Neural cell (in vitro differentiated cells): ENCODE results near the gene MAP3K7. TPM values are rescaled to one million over a fixed set of nuclear protein-coding genes. Genes with fewer than 3 reads are reported as not detected.
"Not testable (repeated sequence)": the region's sequence is repeated elsewhere in the genome, so short reads cannot be mapped to it uniquely, and the experiment has no call there.

ENCODE experiments used
- H2AFZ ChIP-seq: fragments of 200-600, 300-800 bp; sonication (generic), shearing (Covaris generic); 2 replicates; pipeline ENCODE4 v1.6.0; 2014; ENCODE audit warnings: low read depth, mild to moderate bottlenecking, antibody characterized with exemption, low read length, moderate library complexity
- H3F3A ChIP-seq: fragments of 200-600 bp; shearing (Covaris generic); 2 replicates; pipeline ENCODE4 v1.6.1; 2016; ENCODE audit warnings: mild to moderate bottlenecking, moderate library complexity, mixed read lengths, antibody characterized with exemption, low read length; ENCODE audit not compliant: insufficient read depth, poor library complexity, severe bottlenecking
- H3K27ac ChIP-seq: fragments of 200-600, 300-800 bp; sonication (generic), shearing (Covaris generic); 2 replicates; pipeline ENCODE4 v1.5.1; 2014; ENCODE audit warnings: mild to moderate bottlenecking, low read length, moderate library complexity
- H3K27me3 ChIP-seq: fragments of 300-800, 200-600 bp; sonication (generic), shearing (Covaris generic); 2 replicates; pipeline ENCODE4 v1.6.0; 2014; ENCODE audit warnings: mild to moderate bottlenecking, low read depth, low read length, moderate library complexity; ENCODE audit not compliant: insufficient read depth
- H3K36me3 ChIP-seq: fragments of 300-800, 200-600 bp; sonication (generic), shearing (Covaris generic); 2 replicates; pipeline ENCODE4 v1.5.1; 2014; ENCODE audit warnings: mild to moderate bottlenecking, antibody characterized with exemption, low read length, moderate library complexity; ENCODE audit not compliant: insufficient read depth
- H3K4me2 ChIP-seq: fragments of 300-800, 200-600 bp; sonication (generic), shearing (Covaris generic); 2 replicates; pipeline ENCODE4 v1.6.0; 2014; ENCODE audit warnings: mild to moderate bottlenecking, low read length
- H3K4me3 ChIP-seq: fragments of 300-800, 200-600 bp; sonication (generic), shearing (Covaris generic); 2 replicates; pipeline ENCODE4 v1.5.1; 2014; ENCODE audit warnings: mild to moderate bottlenecking, low read length, moderate library complexity
- H3K79me2 ChIP-seq: fragments of 200-600 bp; shearing (Covaris generic); replicated peaks from 2 replicates; pipeline ENCODE4 v1.6.0; 2014; ENCODE audit warnings: mild to moderate bottlenecking, low read length, moderate library complexity; ENCODE audit not compliant: insufficient read depth
- H3K9ac ChIP-seq: fragments of 300-800, 200-600 bp; sonication (generic), shearing (Covaris generic); 2 replicates; pipeline ENCODE4 v1.6.1; 2016; ENCODE audit warnings: mild to moderate bottlenecking, low read length, mixed read lengths
- H3K9me2 ChIP-seq: fragments of 200-600 bp; shearing (Covaris generic); 2 replicates; pipeline ENCODE4 v1.6.1; 2016; ENCODE audit warnings: mild to moderate bottlenecking, low read length, mixed read lengths; ENCODE audit not compliant: insufficient read depth
- H3K9me3 ChIP-seq: fragments of 200-600, 300-800 bp; sonication (generic), shearing (Covaris generic); 2 replicates; pipeline ENCODE4 v1.6.1; 2016; ENCODE audit warnings: mild to moderate bottlenecking, mixed run types, low read length, moderate library complexity, mixed read lengths
- H4K20me1 ChIP-seq: fragments of 200-600 bp; shearing (Covaris generic); 2 replicates; pipeline ENCODE4 v1.6.1; 2016; ENCODE audit warnings: mild to moderate bottlenecking, mixed run types; ENCODE audit not compliant: insufficient read depth
- CTCF ChIP-seq: fragments of 450-650 bp; IDR thresholded peaks from 2 replicates; pipeline ENCODE4 v1.5.1; 2014; ENCODE audit warnings: antibody characterized with exemption, mild to moderate bottlenecking, moderate library complexity; ENCODE audit not compliant: poor library complexity, severe bottlenecking
- EP300 ChIP-seq: fragments of 450-650 bp; conservative IDR thresholded peaks from 2 replicates; pipeline ENCODE4 v1.6.1; 2014; ENCODE audit warnings: antibody characterized with exemption, mild to moderate bottlenecking, moderate library complexity; ENCODE audit not compliant: poor library complexity, severe bottlenecking
- EZH2 ChIP-seq: fragments of 200-600, 300-800 bp; shearing (Covaris generic), sonication (generic); IDR thresholded peaks from 2 replicates; pipeline ENCODE4 v1.6.1; 2014; ENCODE audit warnings: antibody characterized with exemption, low read length, borderline replicate concordance, mild to moderate bottlenecking; ENCODE audit not compliant: insufficient read depth, poor library complexity, severe bottlenecking
- POLR2AphosphoS5 ChIP-seq: IDR thresholded peaks from 2 replicates; pipeline ENCODE4 v1.6.1; 2012
- RAD21 ChIP-seq: fragments of 450-650 bp; conservative IDR thresholded peaks from 2 replicates; pipeline ENCODE4 v1.6.1; 2014; ENCODE audit warnings: antibody characterized with exemption, mild to moderate bottlenecking, moderate library complexity
- REST ChIP-seq: IDR thresholded peaks from 2 replicates; pipeline ENCODE4 v1.6.1; 2012; ENCODE audit warnings: borderline replicate concordance
- TAF1 ChIP-seq: IDR thresholded peaks from 2 replicates; pipeline ENCODE4 v1.6.1; 2012; ENCODE audit warnings: low read depth
- polyA plus RNA-seq: library from polyadenylated mRNA; depleted of rRNA; stranded (reverse); fragments of >200 nt; gene quantifications from 2 replicates; pipeline ENCODE4 v1.2.3, GENCODE V29; 2014

MAP3K7 gene
- polyA plus RNA-seq, 1 donor from 2014 or later: 71.6 TPM

GRCh38 chr6:90562341-90562740 is 24.5 kb downstream of the MAP3K7 start:
- not testable (repeated sequence) for H3K27me3 ChIP-seq

GRCh38 chr6:90559931-90560330 is 26.9 kb downstream of the MAP3K7 start:
- no peak overlapping the region for H2AFZ ChIP-seq
- no peaks in the 10 kb centered on the region for H3K9me2 ChIP-seq
- no peaks in the 10 kb centered on the region for H4K20me1 ChIP-seq
- H3K4me3 ChIP-seq: no peak overlapping the region
- no peak overlapping the region for H3K27ac ChIP-seq
- H3K27me3 ChIP-seq: no peaks in the 10 kb centered on the region
- peaks cover 4% of the 10 kb centered on the region for H3K79me2 ChIP-seq
- peaks cover 10% of the 10 kb centered on the region for H3K36me3 ChIP-seq
- no peak for TF ChIP-seq EP300
- TF ChIP-seq EZH2: no peak
- no peak for TF ChIP-seq REST
- TF ChIP-seq RAD21: no peak
- no peak for TF ChIP-seq TAF1
- no peak for TF ChIP-seq POLR2AphosphoS5
- TF ChIP-seq CTCF: no peak
- H3K9me3 ChIP-seq: no peaks in the 10 kb centered on the region
- no peak overlapping the region for H3K4me2 ChIP-seq
- no peaks in the 10 kb centered on the region for H3F3A ChIP-seq
- no peak overlapping the region for H3K9ac ChIP-seq

More at GRCh38 chr6:90562341-90562740, 24.5 kb downstream of the MAP3K7 start:
- H3K9me2 ChIP-seq, H3K79me2 ChIP-seq, H3K36me3 ChIP-seq, H3K27ac ChIP-seq, H3K9me3 ChIP-seq, H3K4me3 ChIP-seq, H3K4me2 ChIP-seq, H3K9ac ChIP-seq, H4K20me1 ChIP-seq, H3F3A ChIP-seq, H2AFZ ChIP-seq: not testable (repeated sequence)

GRCh38 chr6:90557006-90557405 is 29.9 kb downstream of the MAP3K7 start:
- H2AFZ ChIP-seq: no peak overlapping the region

More at GRCh38 chr6:90557006-90557405, 29.9 kb downstream of the MAP3K7 start:
- Histone ChIP-seq H3K9me2 (no peaks in the 10 kb centered on the region), H3F3A (no peaks in the 10 kb centered on the region), H3K9me3 (no peaks in the 10 kb centered on the region), H3K9ac (no peak overlapping the region), H3K79me2 (peaks cover 4% of the 10 kb centered on the region), H3K4me2 (no peak overlapping the region), H3K4me3 (no peak overlapping the region), H3K36me3 (peaks cover 15% of the 10 kb centered on the region), H3K27me3 (no peaks in the 10 kb centered on the region), H3K27ac (no peak overlapping the region), H4K20me1 (no peaks in the 10 kb centered on the region)
- TF ChIP-seq EZH2: no peak
